ES-I3 (cell line): ENCODE data around the gene MCL1.
"Not testable (repeated sequence)": the region's sequence is repeated elsewhere in the genome, so short reads cannot be mapped to it uniquely, and the experiment has no call there.

ENCODE experiments used
- H3K36me3 ChIP-seq: 2 replicates; pipeline ENCODE4 v1.6.1; 2013; ENCODE audit warnings: mild to moderate bottlenecking, low read length, control low read depth, moderate library complexity; ENCODE audit not compliant: insufficient read depth
- H3K4me1 ChIP-seq: 2 replicates; pipeline ENCODE4 v1.6.1; 2013; ENCODE audit warnings: mild to moderate bottlenecking, control low read depth, low read length; ENCODE audit not compliant: insufficient read depth
- H3K9ac ChIP-seq: 2 replicates; pipeline ENCODE4 v1.6.1; 2013; ENCODE audit warnings: low read depth, mild to moderate bottlenecking, low read length, moderate library complexity
- H3K9me3 ChIP-seq: 2 replicates; pipeline ENCODE4 v1.6.1; 2013; ENCODE audit warnings: mild to moderate bottlenecking, low read length, moderate library complexity; ENCODE audit not compliant: control insufficient read depth, insufficient read depth

MCL1 gene

GRCh38 chr1:150579110-150579944 lies at the start of gene MCL1:
MCL1 (minus strand) TSS chr1:150579610; CDS start chr1:150579530, 80 bp downstream.
- Histone ChIP-seq H3K36me3 (peaks cover 44% of the 10 kb centered on the region), H3K9ac (peak within 1 kb of the TSS; percentile 99), H3K4me1 (peaks cover 22% of the 10 kb centered on the region)

GRCh38 chr1:150628766-150629114 lies 49.3 kb upstream of the MCL1 start:
- Histone ChIP-seq H3K9ac (peak overlapping the region; percentile 76), H3K4me1 (peaks cover 16% of the 10 kb centered on the region), H3K36me3 (peaks cover 30% of the 10 kb centered on the region), H3K9me3 (no peaks in the 10 kb centered on the region)

More at GRCh38 chr1:150579110-150579944, at the start of gene MCL1:
- 0 out of 2 replicates have a peak, but pooled peaks cover 3% of the 10 kb centered on the region for H3K9me3 ChIP-seq

DNA sequence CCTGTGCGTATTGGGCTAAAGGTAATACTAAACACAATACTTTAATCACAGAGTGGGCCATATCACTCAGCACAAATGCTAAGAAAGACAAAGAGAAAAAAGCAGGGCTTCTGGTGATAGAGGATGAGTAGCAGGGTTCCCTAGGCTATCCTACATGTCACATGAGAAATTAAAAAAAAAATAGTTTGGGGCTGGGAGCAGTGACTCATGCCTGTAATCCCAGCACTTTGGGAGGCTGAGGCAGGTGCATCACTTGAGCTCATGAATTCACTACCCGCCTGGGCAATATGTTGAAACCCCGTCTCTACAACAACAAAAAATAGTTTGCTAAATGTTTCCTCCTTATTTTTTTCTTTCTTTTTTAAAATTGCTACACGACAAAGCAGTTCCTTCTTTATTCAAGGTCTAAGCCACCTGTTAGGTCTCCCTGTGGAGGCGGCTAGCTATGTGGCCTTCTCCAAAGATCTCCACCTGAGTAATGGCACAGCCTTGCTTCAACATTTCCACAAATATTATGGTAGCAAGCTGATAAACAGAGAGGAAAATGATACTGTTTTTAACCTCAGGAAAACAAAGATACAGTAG lies 48.5 kb upstream of the MCL1 start:
- peak overlapping the region; percentile 76 for H3K9ac ChIP-seq
- peaks cover 22% of the 10 kb centered on the region for H3K4me1 ChIP-seq
- peaks cover 30% of the 10 kb centered on the region for H3K36me3 ChIP-seq
- H3K9me3 ChIP-seq: no peaks in the 10 kb centered on the region

GRCh38 chr1:150626150-150626549 lies 46.7 kb upstream of the MCL1 start:
- Histone ChIP-seq H3K4me1 (peaks cover 25% of the 10 kb centered on the region), H3K36me3 (peaks cover 31% of the 10 kb centered on the region), H3K9ac (no peak overlapping the region)

GRCh38 chr1:150624546-150624945 lies 45.1 kb upstream of the MCL1 start:
- H3K9ac ChIP-seq, H3K9me3 ChIP-seq: not testable (repeated sequence)
- H3K4me1 ChIP-seq: peaks cover 25% of the 10 kb centered on the region
- peaks cover 47% of the 10 kb centered on the region for H3K36me3 ChIP-seq

More at GRCh38 chr1:150626150-150626549, 46.7 kb upstream of the MCL1 start:
- H3K9me3 ChIP-seq: no peaks in the 10 kb centered on the region

DNA sequence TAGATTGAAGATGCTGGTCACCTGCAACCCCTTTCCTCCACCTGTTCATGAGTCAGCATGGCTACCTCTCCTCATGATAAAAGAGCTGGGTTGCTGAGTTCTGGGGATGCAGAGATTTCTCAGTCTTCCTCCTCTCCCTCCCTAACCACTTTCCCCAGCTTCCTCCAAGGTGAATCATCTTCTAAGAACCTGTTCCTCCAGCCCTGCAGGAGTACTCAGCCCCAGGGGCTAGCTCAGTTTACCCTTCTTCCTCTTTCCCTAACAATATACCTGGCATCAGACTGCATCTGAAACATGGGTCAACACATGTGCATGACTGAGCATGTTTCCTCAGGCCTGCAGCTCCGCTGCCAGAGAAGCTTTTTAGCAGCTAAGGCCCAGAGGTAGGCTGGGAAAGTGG lies 44.7 kb upstream of the MCL1 start:
- H3K9ac ChIP-seq, H3K9me3 ChIP-seq: not testable (repeated sequence)
- peaks cover 52% of the 10 kb centered on the region for H3K36me3 ChIP-seq
- peaks cover 25% of the 10 kb centered on the region for H3K4me1 ChIP-seq

GRCh38 chr1:150622303-150622975 lies 43.0 kb upstream of the MCL1 start:
- no peak overlapping the region for H3K9ac ChIP-seq
- H3K4me1 ChIP-seq: peaks cover 25% of the 10 kb centered on the region
- peaks cover 51% of the 10 kb centered on the region for H3K36me3 ChIP-seq
- H3K9me3 ChIP-seq: no peaks in the 10 kb centered on the region

GRCh38 chr1:150621497-150622302 lies 42.3 kb upstream of the MCL1 start:
- Histone ChIP-seq H3K9me3 (no peaks in the 10 kb centered on the region), H3K9ac (no peak overlapping the region), H3K4me1 (peaks cover 25% of the 10 kb centered on the region), H3K36me3 (peaks cover 51% of the 10 kb centered on the region)

GRCh38 chr1:150620919-150621318 lies 41.5 kb upstream of the MCL1 start:
- peaks cover 47% of the 10 kb centered on the region for H3K36me3 ChIP-seq
- peaks cover 26% of the 10 kb centered on the region for H3K4me1 ChIP-seq
- no peaks in the 10 kb centered on the region for H3K9me3 ChIP-seq
- H3K9ac ChIP-seq: no peak overlapping the region

DNA sequence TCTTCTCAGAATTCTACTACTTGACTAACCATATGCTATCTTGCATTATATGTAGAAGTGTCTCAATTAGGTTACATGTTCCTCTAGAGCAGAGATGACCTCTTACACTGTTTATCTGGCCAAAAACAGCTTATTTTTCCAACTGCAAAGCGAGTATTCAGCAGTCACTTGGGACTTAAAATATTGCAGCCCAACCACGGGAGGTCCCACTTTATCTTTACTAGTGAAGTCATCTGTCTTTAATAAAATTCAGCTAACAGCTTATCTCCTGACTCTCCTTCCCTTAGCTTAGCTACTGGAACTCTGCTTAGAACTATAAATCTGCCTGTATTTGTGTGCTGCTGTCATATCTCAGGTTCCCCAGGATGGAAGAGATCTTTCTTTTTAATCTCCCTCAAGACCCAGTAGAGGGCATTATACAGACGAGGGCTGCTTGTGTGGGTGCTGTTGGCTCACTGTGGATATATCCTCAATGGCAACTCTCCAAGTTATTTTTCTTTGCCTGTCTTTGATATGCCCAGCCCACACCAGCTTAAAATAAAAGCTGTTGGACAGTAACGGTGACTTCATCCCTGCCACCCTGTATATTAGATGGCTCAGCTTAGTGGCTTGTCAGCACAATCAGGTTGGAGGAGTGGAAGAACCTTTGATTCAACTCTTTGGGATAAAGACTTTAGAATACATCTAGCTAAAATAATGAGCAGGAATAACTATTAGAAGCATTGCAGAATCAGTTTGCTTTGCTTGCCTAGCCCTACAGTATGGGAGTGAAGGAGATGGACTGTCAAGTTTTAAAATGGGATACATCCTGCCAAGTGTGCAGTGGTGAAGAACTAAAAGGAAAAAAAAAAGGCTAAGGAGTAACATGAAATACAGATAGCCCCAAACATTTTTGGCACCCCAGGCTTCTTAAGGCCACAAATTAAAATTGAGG lies 40.4 kb upstream of the MCL1 start:
- peaks cover 42% of the 10 kb centered on the region for H3K36me3 ChIP-seq
- no peaks in the 10 kb centered on the region for H3K9me3 ChIP-seq
- H3K9ac ChIP-seq: no peak overlapping the region
- peaks cover 28% of the 10 kb centered on the region for H3K4me1 ChIP-seq

DNA sequence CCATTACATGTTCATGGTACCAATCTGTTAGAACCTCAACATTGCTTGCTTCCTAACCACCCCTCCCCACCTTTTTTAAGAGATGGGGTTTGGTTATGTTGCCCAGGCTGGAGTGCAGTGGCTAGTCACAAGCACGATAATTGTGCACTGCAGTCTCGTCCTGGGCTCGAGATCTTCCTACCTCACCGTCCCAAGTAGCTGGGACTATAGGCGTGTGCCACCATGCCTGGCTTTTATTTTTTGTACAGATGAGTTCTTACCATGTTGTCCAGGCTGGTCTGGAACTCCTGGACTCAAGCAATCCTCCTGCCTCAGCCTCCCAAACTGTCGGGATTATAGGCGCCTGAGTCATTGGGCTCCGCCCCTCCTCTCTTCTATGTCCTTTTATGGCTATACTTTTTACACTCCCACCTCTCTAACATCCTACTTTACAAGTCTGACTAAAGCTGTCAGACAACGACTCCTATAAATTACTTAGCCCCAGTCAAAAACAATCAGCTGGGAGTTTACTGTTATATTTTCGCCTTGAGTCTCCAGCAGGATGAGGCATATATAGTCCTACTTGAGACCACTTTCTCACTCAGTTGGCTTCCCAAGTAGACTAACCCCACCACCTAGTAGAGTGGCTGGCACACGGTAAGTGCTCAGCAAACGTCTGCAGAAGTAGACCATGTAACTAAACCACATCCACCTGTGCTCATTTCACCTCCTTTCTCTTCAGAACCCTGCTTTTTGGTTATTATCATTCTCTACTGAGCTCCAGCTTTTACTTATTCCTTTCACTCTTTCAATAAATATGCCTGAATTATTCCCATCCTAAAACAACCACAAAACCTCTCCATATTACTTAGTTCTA lies 36.2 kb upstream of the MCL1 start:
- H3K4me1 ChIP-seq: peaks cover 14% of the 10 kb centered on the region
- peaks cover 38% of the 10 kb centered on the region for H3K36me3 ChIP-seq
- H3K9ac ChIP-seq: no peak overlapping the region
- no peaks in the 10 kb centered on the region for H3K9me3 ChIP-seq

- no peak overlapping the region for H3K9ac ChIP-seq
These were observed 33.9 kb upstream of the MCL1 start for GRCh38 chr1:150613061-150613920.

More at GRCh38 chr1:150613061-150613920, 33.9 kb upstream of the MCL1 start:
- Histone ChIP-seq H3K36me3 (peaks cover 21% of the 10 kb centered on the region), H3K4me1 (peaks cover 20% of the 10 kb centered on the region), H3K9me3 (no peaks in the 10 kb centered on the region)
